Upper lobe of left lung (tissue), 6 donors: ENCODE measurements around the gene FYB1. TPM values are rescaled to one million over a fixed set of nuclear protein-coding genes. Genes with fewer than 3 reads are reported as not detected.

Source experiments
- ATAC-seq, 2 donors: fragments of 200-7000 bp; cut with Tn5 transposase; one replicate each; pipeline ENCODE4 v1.9.1; 2022; ENCODE audit warnings: mild to moderate bottlenecking in 2 of 2, moderate library complexity in 2 of 2; ENCODE audit not compliant: low FRiP score in 2 of 2
- DNase-seq, 2 donors: peaks; one replicate each; pipeline ENCODE4 v3.0.0-alpha.2; 2019 to 2020
- H3K27ac ChIP-seq, 4 donors: fragments of 200-600 bp; sonication (generic); one replicate each; pipeline ENCODE4 v1.5.1; 2016 to 2019
- H3K27me3 ChIP-seq, 4 donors: fragments of 200-600 bp; sonication (generic); one replicate each; pipeline ENCODE4 v1.5.1; 2017 to 2019
- H3K36me3 ChIP-seq, 4 donors: fragments of 200-600 bp; sonication (generic); one replicate each; pipeline ENCODE4 v1.5.1; 2016 to 2019
- H3K4me1 ChIP-seq, 4 donors: fragments of 200-600 bp; sonication (generic); one replicate each; pipeline ENCODE4 v1.5.1; 2018 to 2019
- H3K4me3 ChIP-seq, 4 donors: fragments of 200-600 bp; sonication (generic); one replicate each; pipeline ENCODE4 v1.5.1; 2017 to 2019; ENCODE audit warnings: mild to moderate bottlenecking in 2 of 4, moderate library complexity in 1 of 4
- H3K9me3 ChIP-seq, 4 donors: fragments of 200-600 bp; sonication (generic); one replicate each; pipeline ENCODE4 v1.5.1; 2018 to 2019
- EP300 ChIP-seq, 4 donors: sonication (generic); formaldehyde crosslinking; IDR thresholded peaks; one replicate each; pipeline ENCODE4 v1.5.1; 2017; ENCODE audit warnings: antibody characterized with exemption in 4 of 4, control low read depth in 2 of 4
- POLR2A ChIP-seq, 4 donors: fragments of 450-650 bp; IDR thresholded peaks; one replicate each; pipeline ENCODE4 v1.5.1; 2016 to 2017; ENCODE audit warnings: antibody characterized with exemption in 4 of 4, mild to moderate bottlenecking in 2 of 4
- POLR2AphosphoS5 ChIP-seq, 2 donors: sonication (generic); formaldehyde crosslinking; IDR thresholded peaks; one replicate each; pipeline ENCODE4 v1.5.1; 2017; ENCODE audit warnings: antibody characterized with exemption in 2 of 2
- WGBS, 2 donors: methylation state at CpG; one replicate each; pipeline ENCODE4 v1.1.5; 2017 to 2018; 5-methylcytosine and 5-hydroxymethylcytosine counted together
- total RNA-seq, 6 donors: library from RNA; depleted of rRNA in 4 of 6; stranded (reverse); fragments of >200 nt in 4 of 6; gene quantifications; one replicate each; pipeline versions ENCODE4 v1.1.0 to v1.2.1, GENCODE V29; 2016 to 2021
- TF ChIP-seq, protein P1 (sequence below), 6 experiments: fragments of 450-650 bp in 4 of 6; fragments of 200-600 bp in 2 of 6; sonication (generic) in 2 of 6; IDR thresholded peaks; one replicate each; pipeline ENCODE4 v1.5.1; 2016 to 2019; ENCODE audit warnings: antibody characterized with exemption in 6 of 6
- donor health status: DM: no; HTN: no; CAD: no; lungs with moderate emphysema.
- donor health status: DM: no; HTN: yes; CAD: no; lungs with severe emphysema.

Gene FYB1
- total RNA-seq, 6 donors from 2014 or later: 24.0 to 97.4 (median 42.5) TPM

DNA sequence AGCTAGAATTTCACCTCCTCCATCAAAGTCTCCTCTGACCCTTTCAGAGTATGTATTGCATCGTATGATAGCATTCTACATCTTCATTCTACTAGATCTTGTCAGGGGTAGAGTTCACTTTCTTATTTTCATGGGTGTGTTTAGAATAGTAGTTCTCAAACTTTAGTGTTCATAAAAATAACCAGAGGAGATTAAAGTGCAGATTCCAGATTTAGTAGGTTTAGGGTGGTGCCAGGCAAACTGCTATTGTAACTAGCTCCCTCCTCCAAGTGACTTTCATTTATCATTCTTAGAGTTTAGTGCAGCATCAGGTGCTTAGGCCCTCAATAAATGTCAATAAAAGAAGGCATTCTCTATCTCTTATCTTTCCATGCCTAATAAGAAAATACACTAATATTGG, 7.2 kb upstream of the FYB1 start:
- Histone ChIP-seq H3K36me3 (no peaks in the 10 kb centered on the region), H3K4me3 (no peak overlapping the region), H3K4me1 (peaks cover 0 to 4% (median 0%) of the 10 kb centered on the region in 4 donors), H3K9me3 (no peaks in the 10 kb centered on the region), H3K27me3 (no peaks in the 10 kb centered on the region), H3K27ac (no peak overlapping the region)
- 93 to 95% methylated on average over 1 of the region's 1 CpG for WGBS, 2 donors
- ATAC-seq (no peak), DNase-seq (no peak)
- TF ChIP-seq POLR2A (IDR thresholded peaks at IDR 0.05): no peak
- no peak for TF ChIP-seq EP300 (IDR thresholded peaks at IDR 0.05)
- TF ChIP-seq, protein P1, sequence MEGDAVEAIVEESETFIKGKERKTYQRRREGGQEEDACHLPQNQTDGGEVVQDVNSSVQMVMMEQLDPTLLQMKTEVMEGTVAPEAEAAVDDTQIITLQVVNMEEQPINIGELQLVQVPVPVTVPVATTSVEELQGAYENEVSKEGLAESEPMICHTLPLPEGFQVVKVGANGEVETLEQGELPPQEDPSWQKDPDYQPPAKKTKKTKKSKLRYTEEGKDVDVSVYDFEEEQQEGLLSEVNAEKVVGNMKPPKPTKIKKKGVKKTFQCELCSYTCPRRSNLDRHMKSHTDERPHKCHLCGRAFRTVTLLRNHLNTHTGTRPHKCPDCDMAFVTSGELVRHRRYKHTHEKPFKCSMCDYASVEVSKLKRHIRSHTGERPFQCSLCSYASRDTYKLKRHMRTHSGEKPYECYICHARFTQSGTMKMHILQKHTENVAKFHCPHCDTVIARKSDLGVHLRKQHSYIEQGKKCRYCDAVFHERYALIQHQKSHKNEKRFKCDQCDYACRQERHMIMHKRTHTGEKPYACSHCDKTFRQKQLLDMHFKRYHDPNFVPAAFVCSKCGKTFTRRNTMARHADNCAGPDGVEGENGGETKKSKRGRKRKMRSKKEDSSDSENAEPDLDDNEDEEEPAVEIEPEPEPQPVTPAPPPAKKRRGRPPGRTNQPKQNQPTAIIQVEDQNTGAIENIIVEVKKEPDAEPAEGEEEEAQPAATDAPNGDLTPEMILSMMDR (IDR thresholded peaks at IDR 0.05): no peak
- TF ChIP-seq POLR2AphosphoS5 (IDR thresholded peaks at IDR 0.05): no peak

DNA sequence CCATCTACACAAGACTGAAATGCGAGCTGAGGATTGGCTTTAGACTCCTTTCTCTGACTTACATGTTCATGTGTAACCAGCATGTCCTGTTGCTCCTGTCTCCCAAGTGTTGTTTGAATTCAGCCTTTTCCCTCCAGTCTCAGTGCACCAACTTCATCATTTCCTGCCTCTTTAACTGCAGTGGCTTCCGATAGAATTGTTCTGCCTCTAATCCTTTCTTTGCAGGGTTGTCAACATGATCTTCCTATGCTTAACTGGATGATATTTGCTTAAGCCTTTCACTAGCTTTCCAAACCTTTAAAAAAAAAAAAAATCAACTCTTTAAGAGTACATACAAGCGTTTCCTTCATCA, 6.7 kb upstream of the FYB1 start:
- Histone ChIP-seq H3K27me3 (no peaks in the 10 kb centered on the region), H3K4me3 (no peak overlapping the region), H3K36me3 (no peaks in the 10 kb centered on the region), H3K4me1 (peaks cover 0 to 4% (median 0%) of the 10 kb centered on the region in 4 donors), H3K27ac (no peak overlapping the region), H3K9me3 (no peaks in the 10 kb centered on the region)
- ATAC-seq: no peak
- TF ChIP-seq POLR2AphosphoS5 (IDR thresholded peaks at IDR 0.05) (no peak), POLR2A (IDR thresholded peaks at IDR 0.05) (no peak), EP300 (IDR thresholded peaks at IDR 0.05) (no peak)
- TF ChIP-seq, protein P1 (IDR thresholded peaks at IDR 0.05): no peak
- DNase-seq: no peak
- 58 to 68% methylated on average over 3 of the region's 3 CpGs for WGBS, 2 donors

DNA sequence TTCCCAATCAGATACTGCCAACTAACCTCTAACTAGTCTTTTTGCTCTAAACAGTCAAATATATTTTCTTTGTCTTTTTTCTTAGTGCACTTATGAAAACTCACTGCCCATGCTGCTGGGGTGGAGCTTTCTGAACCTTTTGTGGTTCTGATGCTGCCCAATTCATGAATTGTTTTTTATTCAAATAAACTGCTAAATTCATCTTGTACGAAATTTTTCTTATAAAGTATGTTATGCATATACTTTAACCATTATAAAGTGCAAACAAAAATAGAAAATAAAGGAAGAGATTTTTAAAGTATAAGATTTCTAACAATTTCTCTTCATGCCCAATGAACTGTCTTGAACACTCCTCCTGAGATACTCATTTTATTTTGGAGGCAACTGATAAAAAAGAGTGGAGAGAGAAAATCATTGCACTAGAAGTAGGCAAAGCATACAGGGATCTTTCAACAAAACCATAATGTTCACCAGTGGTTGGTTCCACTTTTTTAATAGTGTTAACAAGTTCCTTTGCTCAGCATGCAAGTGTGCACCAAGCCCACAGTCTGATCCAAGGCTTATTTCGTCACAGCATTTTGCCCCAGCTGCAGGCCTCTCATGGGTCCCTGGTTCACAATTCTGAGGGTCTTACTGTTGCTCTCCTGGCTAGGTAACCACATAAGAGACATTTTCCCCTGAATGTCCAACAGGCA, 6.2 kb upstream of the FYB1 start:
- DNase-seq: no peak
- H3K9me3 ChIP-seq: no peaks in the 10 kb centered on the region
- H3K36me3 ChIP-seq: no peaks in the 10 kb centered on the region
- WGBS, 2 donors: 78 to 92% methylated on average over 2 of the region's 2 CpGs
- no peaks in the 10 kb centered on the region for H3K27me3 ChIP-seq
- H3K4me1 ChIP-seq: peaks cover 0 to 4% (median 0%) of the 10 kb centered on the region in 4 donors
- no peak overlapping the region for H3K4me3 ChIP-seq
- no peak for ATAC-seq
- TF ChIP-seq, protein P1 (IDR thresholded peaks at IDR 0.05): no peak
- TF ChIP-seq POLR2A (IDR thresholded peaks at IDR 0.05): no peak
- no peak overlapping the region for H3K27ac ChIP-seq

DNA sequence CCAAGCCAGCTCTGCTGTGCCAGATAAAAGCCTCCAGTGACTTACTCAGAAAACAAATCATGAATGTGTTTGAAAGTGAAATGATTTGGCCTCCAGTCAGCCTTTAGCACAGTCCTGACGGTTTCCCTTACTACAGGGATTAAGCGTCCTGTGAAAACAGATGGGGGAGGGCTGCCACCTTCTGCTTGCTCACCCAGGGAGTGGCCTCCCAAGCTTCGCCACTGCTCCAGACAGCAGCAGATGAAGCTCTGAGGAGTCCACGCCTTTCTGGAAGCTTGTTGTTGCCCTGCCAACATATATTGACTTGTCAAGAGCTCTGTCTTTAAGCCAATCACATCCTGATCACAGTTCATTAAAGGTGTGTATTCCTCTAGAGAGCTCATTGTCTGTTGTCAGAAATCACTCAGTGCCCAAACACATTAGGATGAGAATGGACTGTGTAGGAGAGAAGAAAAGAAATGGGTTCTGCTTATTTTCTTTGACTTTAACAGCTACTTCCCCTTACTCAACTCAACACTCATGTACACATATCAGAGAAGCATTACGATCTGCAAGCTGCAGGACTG, 4.9 kb upstream of the FYB1 start:
- ATAC-seq: peak; percentile 40 to 75
- Histone ChIP-seq H3K36me3 (no peaks in the 10 kb centered on the region), H3K27ac (peak overlapping the region; percentile 27 to 58 (median 56)), H3K9me3 (no peaks in the 10 kb centered on the region), H3K4me1 (peaks cover 0 to 4% (median 0%) of the 10 kb centered on the region in 4 donors), H3K27me3 (no peaks in the 10 kb centered on the region), H3K4me3 (no peak overlapping the region)
- 62 to 66% methylated on average over 2 to 5 of the region's 5 CpGs for WGBS, 2 donors
- peak in 1 of 2 donors; percentile 72 for DNase-seq
- no peak for TF ChIP-seq EP300 (IDR thresholded peaks at IDR 0.05)
- TF ChIP-seq, protein P1 (IDR thresholded peaks at IDR 0.05): no peak
- TF ChIP-seq POLR2AphosphoS5 (IDR thresholded peaks at IDR 0.05): no peak
- peak in 1 of 4 donors; percentile 25 for TF ChIP-seq POLR2A (IDR thresholded peaks at IDR 0.05)
